Measurements from ENCODE around the gene GAS7.

GAS7 gene

DNA sequence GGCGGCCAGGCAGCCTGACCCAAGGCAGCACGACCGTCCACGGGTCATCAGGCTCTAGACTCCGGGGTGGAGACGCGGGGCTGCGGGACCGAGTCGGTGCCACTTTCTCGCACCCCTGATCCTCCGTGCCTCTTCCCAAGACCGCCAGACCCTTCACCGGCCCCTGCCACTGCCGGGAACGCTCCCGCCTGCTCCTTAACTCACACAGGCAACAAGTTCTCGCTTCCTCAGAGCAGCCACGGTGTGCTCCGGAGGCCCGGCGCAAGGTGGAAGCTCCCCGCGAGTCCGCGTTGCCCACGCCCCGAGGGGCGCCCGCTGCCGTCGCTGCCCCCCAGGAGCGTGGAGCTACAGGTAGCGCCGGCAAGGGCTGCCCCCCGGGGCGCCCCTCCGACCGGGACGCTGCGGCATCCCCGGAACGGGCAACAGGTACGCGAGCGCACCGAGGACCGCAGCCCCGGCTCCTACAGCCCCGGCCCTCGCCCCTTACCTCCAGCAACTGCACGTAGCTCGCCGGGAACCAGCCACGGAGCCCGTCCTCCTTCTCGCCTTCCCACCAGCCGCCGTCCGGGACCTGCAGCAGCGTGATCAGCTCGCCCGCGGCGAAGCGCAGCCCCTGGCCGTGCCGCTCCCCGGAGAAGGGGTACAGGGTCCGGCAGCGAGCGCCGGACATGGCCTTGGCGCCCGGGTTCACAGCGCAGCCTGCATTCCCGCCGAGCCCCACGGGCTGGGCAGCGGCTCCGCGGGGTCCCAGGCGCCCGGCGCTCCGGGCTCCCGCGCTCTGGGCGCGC, 491 bp downstream of the GAS7 start:
- ChIA-PET CTCF (no interaction called here), POLR2A (interaction anchor here (1.3 kb wide), 1 partner anchor 16 kb away, joined by 3 read pairs; no protein-coding TSS in a partner anchor)
- DNase-seq (ENCODE audit: extremely low spot score): peak; percentile 21
- TF ChIP-seq NFRKB (IDR thresholded peaks at IDR 0.05) (no peak), ZNF384 (IDR thresholded peaks at IDR 0.05) (no peak), ARNT (IDR thresholded peaks at IDR 0.05) (no peak), L3MBTL2 (conservative IDR thresholded peaks at IDR 0.05) (0 out of 2 replicates have a peak, but pooled peaks have one; percentile 25)

GRCh38 chr17:10197362-10197720, 1.1 kb downstream of the GAS7 start:
- DNase-seq (ENCODE audit: extremely low spot score): no peak
- ChIA-PET POLR2A (no interaction called here), CTCF (no interaction called here)
- TF ChIP-seq LEF1 (IDR thresholded peaks at IDR 0.05; ENCODE audit: borderline replicate concordance): no peak

DNA sequence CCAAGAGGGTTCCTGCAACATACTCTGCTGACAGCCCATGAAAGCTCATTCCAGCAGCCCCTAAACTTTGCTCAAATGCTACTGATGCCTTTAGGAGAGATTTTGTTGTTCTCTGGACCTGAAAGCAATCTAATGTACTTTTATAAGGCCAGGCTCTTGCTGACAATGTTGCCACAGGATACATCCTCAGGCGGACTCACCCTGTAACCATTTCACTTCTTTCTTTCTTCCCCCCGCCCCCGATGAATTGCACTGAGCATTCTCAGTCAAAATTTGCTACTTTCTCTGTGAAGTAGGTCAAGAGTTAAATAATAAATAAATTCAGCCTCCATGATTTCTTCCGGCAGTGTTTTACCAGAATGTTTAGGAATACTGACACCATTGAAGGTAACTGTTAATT, 1.5 kb downstream of the GAS7 start:
- ChIA-PET CTCF (no interaction called here), POLR2A (no interaction called here)
- TF ChIP-seq FOXM1 (IDR thresholded peaks at IDR 0.05; ENCODE audit: borderline replicate concordance): no peak
- TF ChIP-seq, protein P1, sequence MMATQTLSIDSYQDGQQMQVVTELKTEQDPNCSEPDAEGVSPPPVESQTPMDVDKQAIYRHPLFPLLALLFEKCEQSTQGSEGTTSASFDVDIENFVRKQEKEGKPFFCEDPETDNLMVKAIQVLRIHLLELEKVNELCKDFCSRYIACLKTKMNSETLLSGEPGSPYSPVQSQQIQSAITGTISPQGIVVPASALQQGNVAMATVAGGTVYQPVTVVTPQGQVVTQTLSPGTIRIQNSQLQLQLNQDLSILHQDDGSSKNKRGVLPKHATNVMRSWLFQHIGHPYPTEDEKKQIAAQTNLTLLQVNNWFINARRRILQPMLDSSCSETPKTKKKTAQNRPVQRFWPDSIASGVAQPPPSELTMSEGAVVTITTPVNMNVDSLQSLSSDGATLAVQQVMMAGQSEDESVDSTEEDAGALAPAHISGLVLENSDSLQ (IDR thresholded peaks at IDR 0.05): no peak
- TF ChIP-seq SP1 (IDR thresholded peaks at IDR 0.05): no peak
- TF ChIP-seq LEF1 (IDR thresholded peaks at IDR 0.05; ENCODE audit: borderline replicate concordance): no peak
- no peak for TF ChIP-seq FOXK2 (IDR thresholded peaks at IDR 0.05)
- TF ChIP-seq NFRKB (IDR thresholded peaks at IDR 0.05): no peak
- no peak for TF ChIP-seq BHLHE40 (IDR thresholded peaks at IDR 0.05; ENCODE audit: borderline replicate concordance)
- TF ChIP-seq ELF4 (IDR thresholded peaks at IDR 0.05): no peak
- TF ChIP-seq HDGF (IDR thresholded peaks at IDR 0.05; ENCODE audit: borderline replicate concordance): no peak
- no peak for TF ChIP-seq ZNF384 (IDR thresholded peaks at IDR 0.05)
- TF ChIP-seq CTBP1 (IDR thresholded peaks at IDR 0.05; ENCODE audit: borderline replicate concordance): no peak
- TF ChIP-seq SUZ12 (IDR thresholded peaks at IDR 0.05): no peak

GRCh38 chr17:10196384-10196895, 2.0 kb downstream of the GAS7 start:
- no peak for DNase-seq (ENCODE audit: extremely low spot score)
- TF ChIP-seq FOXK2 (IDR thresholded peaks at IDR 0.05) (no peak), CTBP1 (IDR thresholded peaks at IDR 0.05; ENCODE audit: borderline replicate concordance) (no peak), ELF4 (IDR thresholded peaks at IDR 0.05) (no peak), HDGF (IDR thresholded peaks at IDR 0.05; ENCODE audit: borderline replicate concordance) (no peak), L3MBTL2 (conservative IDR thresholded peaks at IDR 0.05) (no peak), BHLHE40 (IDR thresholded peaks at IDR 0.05; ENCODE audit: borderline replicate concordance) (no peak), ARNT (IDR thresholded peaks at IDR 0.05) (no peak), LEF1 (IDR thresholded peaks at IDR 0.05; ENCODE audit: borderline replicate concordance) (no peak), NFRKB (IDR thresholded peaks at IDR 0.05) (no peak), SP1 (IDR thresholded peaks at IDR 0.05) (no peak)
- TF ChIP-seq, protein P1 (IDR thresholded peaks at IDR 0.05): no peak
- CTCF ChIA-PET: no interaction called here
- POLR2A ChIA-PET: no interaction called here

More for the DNA sequence above, 1.5 kb downstream of the GAS7 start:
- DNase-seq (ENCODE audit: extremely low spot score): no peak

DNA sequence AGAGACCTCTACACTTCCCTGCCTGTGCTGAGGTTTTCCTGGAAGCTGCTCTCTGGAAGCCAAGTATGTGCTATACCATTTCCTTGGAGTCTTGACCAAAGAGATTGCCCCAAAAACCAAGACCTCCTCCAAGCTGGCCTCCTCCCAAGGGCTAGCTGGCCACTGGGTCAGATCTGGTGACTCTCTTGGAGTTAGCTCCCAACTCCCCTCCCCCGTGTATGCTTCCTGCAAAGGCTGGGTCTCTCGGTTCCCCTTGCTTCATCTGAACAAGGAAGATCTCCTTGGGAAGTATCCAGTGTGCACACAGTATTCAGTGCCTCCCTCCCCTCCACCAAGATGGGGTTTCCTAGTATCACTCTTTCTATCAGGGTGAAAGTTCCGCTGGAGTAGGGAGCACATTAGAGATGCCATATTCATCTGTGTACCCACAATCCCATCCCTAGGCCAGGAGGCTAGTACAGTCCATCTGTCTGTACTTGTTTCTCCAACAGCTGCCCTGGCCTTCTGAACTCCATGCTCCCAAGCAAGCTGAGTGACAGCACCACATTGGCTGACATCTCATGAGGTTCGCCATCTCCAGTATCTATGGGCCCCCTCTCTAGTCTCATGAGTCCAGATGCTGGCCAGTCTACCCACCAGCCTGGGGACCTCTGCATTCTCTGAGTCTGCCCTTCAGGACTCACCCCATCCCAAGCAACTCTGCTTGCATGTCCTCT, 3.2 kb downstream of the GAS7 start:
- POLR2A ChIA-PET: no interaction called here
- no peak for DNase-seq (ENCODE audit: extremely low spot score)
- CTCF ChIA-PET: interaction anchor here (0.7 kb wide), 1 partner anchor 107 kb away, joined by 3 read pairs; no protein-coding TSS in a partner anchor
- TF ChIP-seq BHLHE40 (IDR thresholded peaks at IDR 0.05; ENCODE audit: borderline replicate concordance) (no peak), CTBP1 (IDR thresholded peaks at IDR 0.05; ENCODE audit: borderline replicate concordance) (no peak), L3MBTL2 (conservative IDR thresholded peaks at IDR 0.05) (no peak), SUZ12 (IDR thresholded peaks at IDR 0.05) (no peak)

GRCh38 chr17:10193632-10194031, 4.8 kb downstream of the GAS7 start:
- TF ChIP-seq LEF1 (IDR thresholded peaks at IDR 0.05; ENCODE audit: borderline replicate concordance) (no peak), NFRKB (IDR thresholded peaks at IDR 0.05) (no peak), FOXA1 (IDR thresholded peaks at IDR 0.05) (no peak), CTBP1 (IDR thresholded peaks at IDR 0.05; ENCODE audit: borderline replicate concordance) (no peak), SP1 (IDR thresholded peaks at IDR 0.05) (no peak), FOXM1 (IDR thresholded peaks at IDR 0.05; ENCODE audit: borderline replicate concordance) (no peak), ELF4 (IDR thresholded peaks at IDR 0.05) (no peak), FOXK2 (IDR thresholded peaks at IDR 0.05) (no peak), TARDBP (IDR thresholded peaks at IDR 0.05) (no peak), L3MBTL2 (conservative IDR thresholded peaks at IDR 0.05) (no peak), HDGF (IDR thresholded peaks at IDR 0.05; ENCODE audit: borderline replicate concordance) (no peak), SUZ12 (IDR thresholded peaks at IDR 0.05) (no peak), ZNF384 (IDR thresholded peaks at IDR 0.05) (no peak), ARNT (IDR thresholded peaks at IDR 0.05) (no peak), BHLHE40 (IDR thresholded peaks at IDR 0.05; ENCODE audit: borderline replicate concordance) (no peak)
- TF ChIP-seq, protein P1 (IDR thresholded peaks at IDR 0.05): no peak
- no peak for DNase-seq (ENCODE audit: extremely low spot score)
- POLR2A ChIA-PET: no interaction called here
- CTCF ChIA-PET: no interaction called here
